ENCODE results near the gene LSAMP. TPM values are rescaled to one million over a fixed set of nuclear protein-coding genes. Genes with fewer than 3 reads are reported as not detected.

Gene LSAMP
- total and polyA plus RNA-seq, 2 of the 8 experiments (the other 6 are each of a cell fraction or from before 2014, with no cell fraction given) = 1.8 to 5.7 TPM

DNA sequence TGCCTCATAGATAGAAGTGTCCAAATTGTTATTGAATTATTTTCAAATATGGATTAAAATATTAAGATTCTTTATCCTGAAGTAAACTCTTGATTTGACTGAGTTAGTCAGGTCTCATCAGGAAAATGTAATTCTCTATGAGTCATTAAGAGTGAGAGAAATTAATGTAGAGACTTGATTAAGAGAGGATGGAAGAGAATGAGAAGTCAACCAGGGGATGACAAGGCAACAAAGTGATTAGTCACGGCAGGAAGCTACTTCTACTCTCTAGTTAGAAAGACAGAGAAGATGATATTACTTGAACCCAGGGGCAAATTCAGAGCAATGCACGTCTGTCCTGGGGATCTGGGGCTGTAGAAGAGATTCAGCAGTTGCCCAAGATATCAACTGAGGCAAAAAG, 202.5 kb downstream of the LSAMP start:
- Histone ChIP-seq H3K18ac (ENCODE audit: extremely low read depth, low read length) (no peak overlapping the region), H2AK5ac (ENCODE audit: low read depth, low read length) (no peak overlapping the region), H2BK15ac (ENCODE audit: low read length) (no peak overlapping the region), H3K36me3 (ENCODE audit: control insufficient read depth in 2 of 4, insufficient read depth in 4 of 4, low read length in 3 of 4) (no peaks in the 10 kb centered on the region), H4K8ac (ENCODE audit: extremely low read depth, insufficient read depth, low read length) (no peak overlapping the region), H3K79me2 (ENCODE audit: control insufficient read depth in 1 of 2, insufficient read depth in 2 of 2, low read length in 2 of 2) (no peaks in the 10 kb centered on the region), H3K27ac (ENCODE audit: low read depth, low read length) (no peak overlapping the region), H2BK20ac (ENCODE audit: low read length) (no peak overlapping the region), H4K20me1 (replicated peaks in 1 of 2; ENCODE audit: control insufficient read depth in 1 of 2, insufficient read depth in 2 of 2, low read length in 2 of 2) (no peaks in the 10 kb centered on the region), H3K4me3 (ENCODE audit: extremely low read depth in 1 of 4, insufficient read depth in 2 of 4, low read depth in 3 of 4, low read length in 4 of 4) (no peak overlapping the region), H3K23me2 (ENCODE audit: low read depth, low read length) (no peaks in the 10 kb centered on the region), H3K27me3 (replicated peaks in 1 of 4; ENCODE audit: control insufficient read depth in 3 of 4, extremely low read depth in 1 of 4, insufficient read depth in 3 of 4, low read length in 3 of 4) (no peaks in the 10 kb centered on the region), H3K9me3 (ENCODE audit: insufficient read depth in 2 of 2, low read depth in 1 of 2, low read length in 1 of 2) (no peaks in the 10 kb centered on the region), H3K79me1 (ENCODE audit: low read depth, low read length) (no peaks in the 10 kb centered on the region), H3K9ac (replicated peaks in 1 of 4; ENCODE audit: extremely low read depth in 1 of 4, low read depth in 3 of 4, low read length in 3 of 4) (no peak overlapping the region), H3K23ac (ENCODE audit: insufficient read length) (no peak overlapping the region), H2BK12ac (ENCODE audit: low read depth, low read length) (no peak overlapping the region), H4K5ac (ENCODE audit: insufficient read length, low read depth, low read length) (no peak overlapping the region), H2AFZ (ENCODE audit: low read length) (no peak overlapping the region), H3K4me2 (ENCODE audit: insufficient read depth in 1 of 2, low read depth in 2 of 2, low read length in 2 of 2) (no peak overlapping the region), H3K56ac (replicated peaks; ENCODE audit: insufficient read length, low read depth, low read length) (no peak overlapping the region), H2BK5ac (ENCODE audit: low read depth, low read length) (no peak overlapping the region), H3K4me1 (replicated peaks in 1 of 4; ENCODE audit: control insufficient read depth in 3 of 4, insufficient read depth in 4 of 4, low read length in 3 of 4) (no peaks in the 10 kb centered on the region; a peak in 1 of 7 replicates), H4K91ac (replicated peaks; ENCODE audit: insufficient read length, low read length) (no peak overlapping the region), H3K14ac (ENCODE audit: insufficient read length) (no peak overlapping the region), H3K4ac (replicated peaks; ENCODE audit: insufficient read length, low read depth, low read length) (no peak overlapping the region), H2BK120ac (replicated peaks; ENCODE audit: low read depth, low read length) (no peak overlapping the region)
- WGBS, 2 experiments (ENCODE audit: extremely low coverage in 1 of 2, insufficient coverage in 1 of 2, insufficient read length in 1 of 2, insufficient replicate concordance in 2 of 2, low coverage in 1 of 2, low lambda C conversion rate in 2 of 2, missing lambda C conversion rate in 1 of 2) = 76% methylated on average over 2 of the region's 2 CpGs; no CpG with 5 or more reads in 1 of the 2 experiments
- no peak for TF ChIP-seq PHF8 (conservative IDR thresholded peaks at IDR 0.05; ENCODE audit: low read depth, low read length)
- no peak for TF ChIP-seq SRF (IDR thresholded peaks at IDR 0.05; ENCODE audit: low read depth, low read length)
- no peak for TF ChIP-seq KDM1A (IDR thresholded peaks at IDR 0.05; ENCODE audit: borderline replicate concordance, low read length)
- no peak for TF ChIP-seq RFX5 (IDR thresholded peaks at IDR 0.05; ENCODE audit: borderline replicate concordance, low read depth, low read length)
- TF ChIP-seq KDM4A (IDR thresholded peaks at IDR 0.05; ENCODE audit: low read depth, low read length, severe bottlenecking) = no peak
- TF ChIP-seq USF2 (IDR thresholded peaks at IDR 0.05; ENCODE audit: low read length) = no peak
- TF ChIP-seq KDM5A (IDR thresholded peaks at IDR 0.05; ENCODE audit: low read length) = no peak
- TF ChIP-seq CREB1 (IDR thresholded peaks at IDR 0.05) = no peak
- no peak for TF ChIP-seq NRF1 (IDR thresholded peaks at IDR 0.05; ENCODE audit: low read depth, low read length)
- POLR2A ChIA-PET (ENCODE audit: partially characterized antibody) = no interaction called here
- DNase-seq (ENCODE audit: low read depth in 1 of 2, low spot score in 2 of 2) = no peak
- CTCF ChIA-PET (ENCODE audit: partially characterized antibody) = interaction anchor here (1.0 kb wide), 1 partner anchor 10 kb away, joined by 3 read pairs; no protein-coding TSS in a partner anchor
- no peak for FAIRE-seq

Data from H1 (cell line).